Measurements from ENCODE around the gene C6orf89.
"Not testable (repeated sequence)": the region's sequence is repeated elsewhere in the genome, so short reads cannot be mapped to it uniquely, and the experiment has no call there.

Gene C6orf89

GRCh38 chr6:36924131-36924530 is 38.4 kb downstream of the C6orf89 start:
- DNase-seq (ENCODE audit: low spot score): peak; percentile 37

- no peak for DNase-seq (ENCODE audit: low spot score)
Measured at GRCh38 chr6:36924778-36925374, 39.1 kb downstream of the C6orf89 start.

DNA sequence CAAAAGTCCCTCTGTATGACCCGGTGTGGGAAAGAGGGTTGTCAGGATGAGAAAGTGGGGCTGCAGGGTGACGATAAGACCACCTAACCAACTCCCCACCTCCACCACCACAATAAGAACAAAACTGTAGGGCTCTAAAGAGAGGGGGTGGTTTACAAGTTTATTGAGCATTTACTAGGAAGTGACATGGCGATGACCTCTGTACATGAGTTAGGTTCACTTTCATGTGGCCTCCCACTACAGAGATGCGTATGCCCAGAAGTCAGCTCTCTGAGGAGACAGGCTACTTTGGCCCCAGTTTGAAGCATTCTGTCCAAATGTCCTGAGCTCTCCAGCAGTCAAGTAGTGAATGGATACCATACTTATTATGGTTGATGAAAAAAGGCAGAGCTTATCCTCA is 40.1 kb downstream of the C6orf89 start:
- no peak for DNase-seq (ENCODE audit: low spot score)

- DNase-seq (ENCODE audit: low spot score): no peak
Measured at GRCh38 chr6:36926708-36927513, 41.2 kb downstream of the C6orf89 start.

DNA sequence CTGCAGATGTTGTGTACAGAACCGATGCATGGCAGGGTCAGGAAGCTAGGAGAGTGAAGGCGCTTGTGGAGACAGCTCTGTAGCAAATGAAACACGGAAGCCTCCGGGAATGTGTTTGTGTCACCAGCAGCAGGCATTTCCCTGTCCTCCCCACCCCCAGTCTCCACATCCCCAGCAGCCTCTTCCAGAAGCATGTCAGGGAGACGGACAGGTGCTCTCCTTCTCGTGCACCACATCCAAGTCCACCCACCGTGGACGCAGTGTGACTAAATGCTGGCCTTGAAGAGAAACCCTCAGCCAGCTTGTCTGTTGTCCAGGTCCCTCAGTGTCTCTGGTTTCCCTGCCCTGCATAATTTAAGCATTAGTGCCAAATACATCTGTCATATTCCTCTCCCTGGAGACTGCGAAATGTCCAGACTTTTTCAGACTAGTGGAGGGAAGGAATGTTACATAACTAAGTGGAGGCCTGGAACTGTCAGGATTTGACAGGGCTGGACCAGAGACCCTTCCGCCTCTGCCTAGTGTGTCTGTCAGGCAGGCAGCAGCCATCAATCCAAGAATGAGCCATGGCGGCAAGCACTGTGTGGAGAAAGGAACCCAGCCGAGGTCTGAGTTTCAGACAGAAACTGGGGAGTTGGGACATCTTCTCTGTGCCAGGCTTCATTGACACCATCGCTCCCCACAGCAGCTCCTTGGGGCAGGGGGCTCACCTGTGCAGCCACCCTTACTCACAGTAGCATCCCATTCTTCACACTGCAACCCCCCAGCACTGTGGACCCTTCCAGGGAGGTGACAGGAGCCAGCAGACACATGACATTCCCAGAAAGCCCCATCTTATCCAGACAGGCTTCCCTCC is 42.2 kb downstream of the C6orf89 start:
- peak; percentile 61 for DNase-seq (ENCODE audit: low spot score)

DNA sequence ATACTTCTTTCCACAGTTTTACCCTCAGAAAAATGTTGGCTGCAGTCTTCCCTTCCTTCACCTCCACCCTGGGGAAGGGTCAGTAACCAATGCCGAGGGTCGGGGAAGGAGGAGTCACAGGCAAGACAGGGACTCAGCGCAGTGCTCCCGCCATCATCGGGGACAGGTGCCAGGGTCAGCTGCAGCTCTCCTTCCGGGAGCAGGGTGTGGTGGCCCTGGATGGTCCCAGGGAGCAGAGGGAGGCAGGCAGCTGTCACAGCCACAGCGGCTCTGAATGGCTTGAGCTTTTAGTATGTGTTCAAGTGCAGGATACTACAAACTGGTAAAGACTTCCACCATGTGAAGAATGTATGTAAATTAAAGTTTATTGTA is 42.8 kb downstream of the C6orf89 start:
- DNase-seq (ENCODE audit: low spot score): no peak

- DNase-seq (ENCODE audit: low spot score): no peak
Measured at GRCh38 chr6:36929152-36929551, 43.4 kb downstream of the C6orf89 start.

DNA sequence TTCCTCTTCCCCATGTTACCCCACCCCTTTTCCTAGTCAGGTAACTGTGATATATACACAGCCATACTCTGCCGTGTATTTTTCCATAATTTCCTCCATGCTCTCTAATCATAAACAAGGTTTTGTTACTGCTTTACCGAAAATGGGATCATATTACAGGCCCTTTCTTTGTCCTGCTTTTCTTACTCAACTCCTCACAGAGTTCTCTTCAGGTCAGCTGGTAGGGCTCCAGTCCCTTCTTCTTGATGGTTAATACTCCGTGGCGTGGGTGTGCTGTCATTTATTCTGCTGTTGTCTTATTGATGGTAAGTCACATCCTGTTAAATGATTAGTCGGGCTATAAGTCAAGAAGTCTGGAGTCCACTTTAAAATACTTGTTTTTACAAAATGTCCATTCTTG is 43.9 kb downstream of the C6orf89 start:
- DNase-seq (ENCODE audit: low spot score): peak; percentile 63

- DNase-seq (ENCODE audit: low spot score): peak; percentile 57
Measured at GRCh38 chr6:36930483-36930882, 44.7 kb downstream of the C6orf89 start.

- DNase-seq (ENCODE audit: low spot score): peak; percentile 67
Measured at GRCh38 chr6:36933102-36933501, 47.4 kb downstream of the C6orf89 start.

DNA sequence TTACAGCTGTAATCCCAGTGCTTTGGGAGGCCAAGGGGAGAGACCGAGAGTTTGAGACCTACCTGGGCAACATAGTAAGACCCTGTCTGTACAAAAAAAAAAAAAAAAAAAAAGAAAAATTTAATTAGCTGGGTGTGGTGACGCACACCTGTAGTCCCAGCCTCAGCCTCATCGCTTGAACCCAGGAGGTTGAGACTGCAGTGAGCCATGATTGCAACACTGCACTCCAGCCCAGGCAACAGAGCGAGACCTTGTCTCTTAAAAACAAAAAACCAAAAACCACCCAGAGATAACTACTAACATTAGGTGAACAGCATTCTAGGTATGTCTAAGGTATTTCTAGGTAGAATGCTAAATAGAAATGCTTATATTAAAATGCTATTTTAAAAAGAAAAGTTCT is 47.8 kb downstream of the C6orf89 start:
- no peak for DNase-seq (ENCODE audit: low spot score)

- no peak for DNase-seq (ENCODE audit: low spot score)
Measured at GRCh38 chr6:36934901-36935300, 49.1 kb downstream of the C6orf89 start.

DNA sequence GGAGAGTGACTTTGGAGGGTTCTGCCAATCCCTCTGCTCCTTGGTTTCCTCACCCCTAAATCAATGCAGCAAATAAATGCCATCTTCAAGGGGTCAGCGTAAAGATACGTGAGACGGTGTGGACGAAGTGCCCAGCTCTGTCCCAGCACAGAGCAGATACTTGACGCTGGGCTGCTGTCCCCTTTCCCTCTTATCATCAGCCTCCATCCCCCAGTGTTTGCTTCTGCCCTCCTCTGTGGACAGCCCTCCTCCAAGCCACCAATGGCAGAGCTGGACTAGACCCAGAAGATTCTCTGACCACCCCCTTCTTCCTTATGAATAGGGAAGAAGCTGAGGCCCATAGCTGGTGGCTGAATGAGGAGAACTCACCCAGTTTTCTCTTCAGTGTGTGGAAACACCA is 51.1 kb downstream of the C6orf89 start:
- DNase-seq (ENCODE audit: low spot score): no peak

GRCh38 chr6:36937896-36938295 is 52.1 kb downstream of the C6orf89 start:
- no peak for DNase-seq (ENCODE audit: low spot score)

GRCh38 chr6:36938536-36938935 is 52.8 kb downstream of the C6orf89 start:
- peak; percentile 88 for DNase-seq (ENCODE audit: low spot score)

GRCh38 chr6:36939005-36939404 is 53.3 kb downstream of the C6orf89 start:
- not testable (repeated sequence) for DNase-seq (ENCODE audit: low spot score)

DNA sequence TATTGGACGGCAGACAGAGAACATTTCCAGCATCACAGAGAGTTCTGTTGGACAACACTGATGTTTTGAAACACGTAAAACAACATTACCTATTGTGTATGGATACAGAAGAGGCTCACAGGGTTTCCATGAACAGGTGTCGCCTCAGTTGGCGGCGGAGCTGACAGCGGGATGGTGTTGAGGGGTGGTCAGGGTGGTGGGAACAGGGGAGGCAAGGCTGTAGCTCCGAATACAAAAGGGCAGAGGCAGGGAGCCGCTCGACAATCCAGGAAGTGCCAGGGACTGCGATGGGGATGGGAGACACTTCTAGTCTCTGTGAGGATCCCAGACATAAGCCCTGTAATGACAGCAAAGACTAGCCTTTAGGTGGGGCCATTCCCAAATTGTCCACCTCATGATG is 54.3 kb downstream of the C6orf89 start:
- DNase-seq (ENCODE audit: low spot score): no peak

GRCh38 chr6:36941561-36941960 is 55.8 kb downstream of the C6orf89 start:
- not testable (repeated sequence) for DNase-seq (ENCODE audit: low spot score)

DNA sequence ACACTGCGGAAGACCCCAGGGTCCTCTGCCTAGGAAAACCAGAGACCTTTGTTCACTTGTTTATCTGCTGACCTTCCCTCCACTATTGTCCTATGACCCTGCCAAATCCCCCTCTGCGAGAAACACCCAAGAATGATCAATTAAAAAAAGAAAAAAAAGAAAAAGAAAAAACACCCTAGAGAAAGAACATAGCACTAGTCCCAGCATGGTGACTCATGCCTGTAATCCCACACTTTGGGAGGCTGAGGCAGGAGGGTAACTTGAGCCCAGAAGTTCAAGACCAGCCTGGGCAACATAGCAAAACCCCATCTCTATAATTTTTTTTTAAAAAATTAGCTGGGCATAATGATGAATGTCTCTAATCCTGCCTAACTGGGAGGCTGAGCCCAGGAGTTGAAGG is 56.6 kb downstream of the C6orf89 start:
- not testable (repeated sequence) for DNase-seq (ENCODE audit: low spot score)

DNA sequence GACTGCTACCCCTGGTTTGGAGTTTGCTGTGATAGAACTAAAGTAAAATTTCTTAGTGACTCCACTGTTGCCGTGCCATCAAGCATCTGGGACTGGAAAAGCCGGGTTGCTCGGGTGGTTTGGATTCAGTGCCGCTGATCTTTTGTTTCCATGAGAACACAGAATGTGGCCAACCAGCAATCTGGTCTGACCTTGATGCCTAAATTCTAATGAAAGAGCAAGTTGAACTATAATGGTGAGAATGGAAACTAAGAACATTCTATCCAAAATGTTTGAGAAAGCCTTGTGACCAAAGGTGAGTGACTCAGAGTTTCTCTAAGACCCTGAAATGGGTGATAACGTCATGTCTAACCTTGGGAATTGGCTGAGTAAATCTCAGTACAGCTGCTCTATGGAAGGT is 58.9 kb downstream of the C6orf89 start:
- no peak for DNase-seq (ENCODE audit: low spot score)

DNA sequence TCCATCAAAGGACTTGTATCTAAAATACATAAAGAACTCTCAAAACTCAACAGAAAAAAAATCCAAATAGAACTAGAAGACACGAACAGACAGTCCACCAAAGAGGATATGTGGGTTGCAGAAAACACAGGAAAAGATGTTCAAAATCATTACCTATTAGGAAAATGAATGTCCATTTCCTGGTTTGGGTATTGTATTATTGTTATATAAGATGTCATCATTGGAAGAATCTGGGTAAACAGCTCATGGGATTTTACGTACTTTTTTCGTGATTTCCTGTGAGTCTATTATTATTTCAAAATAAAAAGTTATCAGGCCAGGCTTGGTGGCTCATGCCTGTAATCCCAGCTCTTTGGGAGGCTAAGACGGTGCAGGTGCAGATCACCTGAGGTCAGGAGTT is 59.5 kb downstream of the C6orf89 start:
- no peak for DNase-seq (ENCODE audit: low spot score)

GRCh38 chr6:36946526-36946925 is 60.8 kb downstream of the C6orf89 start:
- no peak for DNase-seq (ENCODE audit: low spot score)
